ENCODE results near the gene AHRR.
"Not testable (repeated sequence)": the region's sequence is repeated elsewhere in the genome, so short reads cannot be mapped to it uniquely, and the experiment has no call there.

The AHRR gene

DNA sequence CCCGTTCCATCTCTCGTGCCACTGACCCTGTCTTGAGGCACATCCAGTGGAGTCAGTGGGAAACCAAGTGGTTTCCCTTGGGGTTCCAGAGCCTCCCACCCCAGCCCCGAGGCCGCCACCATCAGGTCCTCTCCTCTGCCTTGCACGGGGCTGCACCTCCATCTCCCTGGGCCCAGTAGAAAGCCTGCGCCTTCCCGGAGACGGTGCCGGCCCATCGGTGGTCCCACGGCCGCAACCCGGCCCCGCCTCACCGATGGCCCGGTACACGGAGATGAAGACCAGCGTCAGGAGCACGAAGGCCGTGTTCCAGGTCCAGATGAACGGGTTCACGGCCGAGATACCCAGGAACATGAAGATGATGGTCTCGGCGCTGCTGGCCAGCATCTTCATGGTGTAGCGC lies 161.5 kb downstream of the AHRR start:
- no peak overlapping the region for H3K4me3 ChIP-seq (ENCODE audit: low read depth, low read length)
- TF ChIP-seq, protein P1, sequence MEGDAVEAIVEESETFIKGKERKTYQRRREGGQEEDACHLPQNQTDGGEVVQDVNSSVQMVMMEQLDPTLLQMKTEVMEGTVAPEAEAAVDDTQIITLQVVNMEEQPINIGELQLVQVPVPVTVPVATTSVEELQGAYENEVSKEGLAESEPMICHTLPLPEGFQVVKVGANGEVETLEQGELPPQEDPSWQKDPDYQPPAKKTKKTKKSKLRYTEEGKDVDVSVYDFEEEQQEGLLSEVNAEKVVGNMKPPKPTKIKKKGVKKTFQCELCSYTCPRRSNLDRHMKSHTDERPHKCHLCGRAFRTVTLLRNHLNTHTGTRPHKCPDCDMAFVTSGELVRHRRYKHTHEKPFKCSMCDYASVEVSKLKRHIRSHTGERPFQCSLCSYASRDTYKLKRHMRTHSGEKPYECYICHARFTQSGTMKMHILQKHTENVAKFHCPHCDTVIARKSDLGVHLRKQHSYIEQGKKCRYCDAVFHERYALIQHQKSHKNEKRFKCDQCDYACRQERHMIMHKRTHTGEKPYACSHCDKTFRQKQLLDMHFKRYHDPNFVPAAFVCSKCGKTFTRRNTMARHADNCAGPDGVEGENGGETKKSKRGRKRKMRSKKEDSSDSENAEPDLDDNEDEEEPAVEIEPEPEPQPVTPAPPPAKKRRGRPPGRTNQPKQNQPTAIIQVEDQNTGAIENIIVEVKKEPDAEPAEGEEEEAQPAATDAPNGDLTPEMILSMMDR (IDR thresholded peaks at IDR 0.05; ENCODE audit: insufficient read depth, low read depth, low read length, missing control alignments) = no peak
- DNase-seq (ENCODE audit: low read depth) = no peak

DNA sequence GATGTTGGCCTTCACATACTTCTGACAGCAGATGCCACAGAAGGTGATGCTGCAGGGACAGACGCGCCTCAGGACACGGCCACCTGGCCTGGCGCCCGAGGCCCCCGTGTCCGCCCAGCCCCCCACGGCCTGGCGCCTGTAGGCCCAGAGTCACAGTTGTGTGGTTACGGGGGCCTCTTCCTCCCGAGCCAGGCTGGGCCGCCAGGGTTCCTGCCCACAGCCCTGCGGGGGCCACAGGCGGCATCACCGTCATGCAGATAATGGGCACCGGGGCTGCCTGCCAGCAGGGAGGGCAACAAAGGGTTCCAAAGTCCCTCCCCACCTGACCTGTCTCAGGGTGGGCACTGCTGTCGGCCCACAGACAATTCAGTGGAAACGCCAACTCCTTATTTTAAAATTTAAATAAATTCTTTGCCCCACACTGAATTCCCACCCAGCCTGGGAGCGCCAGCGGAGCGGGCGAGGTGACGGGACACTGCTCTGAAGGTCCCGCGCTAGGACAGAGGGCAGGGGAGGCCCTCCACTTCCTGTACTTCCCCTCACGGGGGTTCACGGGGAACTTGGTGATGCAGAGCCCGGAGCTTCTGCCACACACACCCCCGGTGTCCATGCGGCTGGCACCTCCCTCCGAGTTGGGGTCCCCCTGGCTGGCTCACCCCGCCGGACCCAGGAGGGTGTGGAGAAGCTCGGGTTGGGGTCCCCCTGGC lies 162.1 kb downstream of the AHRR start:
- TF ChIP-seq, protein P1 (IDR thresholded peaks at IDR 0.05; ENCODE audit: insufficient read depth, low read depth, low read length, missing control alignments) = no peak
- no peak overlapping the region for H3K4me3 ChIP-seq (ENCODE audit: low read depth, low read length)
- no peak for DNase-seq (ENCODE audit: low read depth)

DNA sequence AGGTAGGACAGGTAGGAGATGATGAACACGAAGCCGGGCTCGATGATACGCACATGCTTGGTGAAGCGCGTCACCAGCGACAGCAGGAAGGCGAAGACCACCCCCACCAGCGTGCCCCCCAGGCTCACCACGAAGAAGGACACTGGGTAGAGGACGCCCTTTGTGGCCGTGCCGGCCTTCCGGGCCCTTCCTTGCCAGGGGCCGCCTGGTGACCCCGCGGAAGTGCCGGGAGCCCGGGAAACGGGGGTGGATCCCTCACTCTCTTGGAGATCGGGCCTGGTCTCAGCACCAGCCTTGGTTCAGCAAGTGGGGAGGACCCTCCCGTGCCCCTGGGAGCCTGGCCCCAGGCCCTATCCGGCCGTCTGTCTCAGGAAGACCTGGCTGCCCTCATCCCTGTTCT lies 163.0 kb downstream of the AHRR start:
- H3K4me3 ChIP-seq (ENCODE audit: low read depth, low read length) = no peak overlapping the region
- no peak for DNase-seq (ENCODE audit: low read depth)
- TF ChIP-seq, protein P1 (IDR thresholded peaks at IDR 0.05; ENCODE audit: insufficient read depth, low read depth, low read length, missing control alignments) = no peak

DNA sequence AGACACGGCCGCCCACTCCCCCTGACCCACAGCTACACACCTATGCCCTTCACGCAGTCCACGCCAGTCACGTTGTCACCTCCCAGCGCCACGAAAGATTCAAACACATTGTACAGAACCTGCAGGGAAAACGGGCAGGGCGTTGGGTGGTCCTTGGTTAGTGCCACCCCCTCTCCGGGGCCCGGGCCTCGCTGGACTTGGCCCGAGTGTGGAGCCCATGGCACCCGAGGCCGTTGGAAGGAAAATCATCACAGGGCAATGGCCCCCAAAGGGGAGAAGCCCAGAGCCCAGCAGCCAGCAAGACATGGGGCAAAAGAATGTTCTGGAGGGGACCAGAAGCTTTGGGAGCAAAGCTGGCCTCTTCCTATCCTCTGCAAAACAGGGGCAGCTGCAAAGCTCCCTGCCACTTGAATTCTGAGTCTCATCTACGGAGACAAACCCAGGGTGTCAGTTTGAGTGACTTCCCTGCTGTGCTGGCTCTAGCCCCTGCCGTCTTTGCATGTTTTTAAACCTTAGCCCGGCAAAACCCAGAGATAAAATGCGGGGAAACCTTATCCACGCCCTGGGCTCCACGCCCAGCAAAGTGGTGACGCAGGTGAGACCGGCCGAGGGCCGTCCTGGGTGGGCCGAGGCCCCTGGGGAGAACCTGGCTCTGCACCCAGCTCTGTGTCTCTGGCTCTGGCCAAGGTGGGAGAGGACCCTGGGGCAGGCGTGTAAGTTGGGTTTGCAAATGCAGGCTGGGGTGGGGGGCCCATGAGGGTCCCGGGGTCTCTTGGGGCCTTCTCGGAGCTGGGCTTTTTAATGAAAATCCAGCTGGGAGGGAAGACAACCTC lies 163.8 kb downstream of the AHRR start:
- DNase-seq (ENCODE audit: low read depth) = no peak
- no peak overlapping the region for H3K4me3 ChIP-seq (ENCODE audit: low read depth, low read length)
- TF ChIP-seq, protein P1 (IDR thresholded peaks at IDR 0.05; ENCODE audit: insufficient read depth, low read depth, low read length, missing control alignments) = no peak

DNA sequence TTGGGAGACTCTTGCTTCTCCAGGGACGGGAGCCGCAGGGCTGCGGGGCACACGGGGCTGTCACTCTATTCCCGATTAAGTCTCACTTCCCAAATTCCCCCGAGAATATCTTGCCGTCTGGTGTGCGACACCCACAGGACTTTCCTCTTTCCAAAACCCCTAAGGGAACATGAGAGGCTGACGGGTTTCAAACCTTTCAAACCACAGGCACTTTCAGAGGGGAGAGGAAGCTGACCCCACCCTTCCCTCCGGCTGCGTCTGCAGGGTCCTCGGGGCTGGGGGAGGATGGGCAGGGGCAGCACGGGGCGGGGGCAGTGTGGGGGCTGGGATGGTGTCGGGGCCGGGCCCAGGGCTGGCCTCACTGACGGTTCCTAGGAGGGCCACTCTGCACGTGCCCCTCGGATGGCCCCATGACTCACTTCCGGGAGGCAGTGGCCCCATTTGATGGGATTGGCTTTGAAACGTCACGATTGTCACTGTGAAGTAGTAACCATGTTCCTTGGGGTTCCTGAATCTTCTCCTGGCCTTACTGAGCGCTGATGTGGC lies 164.5 kb downstream of the AHRR start:
- no peak overlapping the region for H3K4me3 ChIP-seq (ENCODE audit: low read depth, low read length)
- TF ChIP-seq, protein P1 (IDR thresholded peaks at IDR 0.05; ENCODE audit: insufficient read depth, low read depth, low read length, missing control alignments) = no peak
- no peak for DNase-seq (ENCODE audit: low read depth)

DNA sequence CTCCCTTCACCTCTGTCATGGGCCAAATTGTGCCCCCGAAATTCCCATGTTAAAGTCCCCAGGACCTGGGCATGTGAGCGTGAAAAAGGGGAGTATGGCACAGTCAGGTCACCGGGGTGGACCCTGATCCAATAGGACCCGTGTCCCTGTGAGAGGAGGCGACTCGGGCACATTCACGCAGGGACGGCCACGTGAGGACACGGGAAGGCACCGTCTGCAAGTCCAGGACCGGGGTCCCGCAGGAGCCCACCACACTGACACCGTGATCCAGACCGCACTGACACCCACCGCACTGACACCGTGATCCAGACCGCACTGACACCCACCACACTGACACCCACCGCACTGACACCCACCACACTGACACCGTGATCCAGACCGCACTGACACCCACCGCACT lies 165.1 kb downstream of the AHRR start:
- not testable (repeated sequence) for H3K4me3 ChIP-seq (ENCODE audit: low read depth, low read length); DNase-seq (ENCODE audit: low read depth)
